ENCODE results near the gene OGFOD1.
"Not testable (repeated sequence)": the region's sequence is repeated elsewhere in the genome, so short reads cannot be mapped to it uniquely, and the experiment has no call there.

OGFOD1 gene

DNA sequence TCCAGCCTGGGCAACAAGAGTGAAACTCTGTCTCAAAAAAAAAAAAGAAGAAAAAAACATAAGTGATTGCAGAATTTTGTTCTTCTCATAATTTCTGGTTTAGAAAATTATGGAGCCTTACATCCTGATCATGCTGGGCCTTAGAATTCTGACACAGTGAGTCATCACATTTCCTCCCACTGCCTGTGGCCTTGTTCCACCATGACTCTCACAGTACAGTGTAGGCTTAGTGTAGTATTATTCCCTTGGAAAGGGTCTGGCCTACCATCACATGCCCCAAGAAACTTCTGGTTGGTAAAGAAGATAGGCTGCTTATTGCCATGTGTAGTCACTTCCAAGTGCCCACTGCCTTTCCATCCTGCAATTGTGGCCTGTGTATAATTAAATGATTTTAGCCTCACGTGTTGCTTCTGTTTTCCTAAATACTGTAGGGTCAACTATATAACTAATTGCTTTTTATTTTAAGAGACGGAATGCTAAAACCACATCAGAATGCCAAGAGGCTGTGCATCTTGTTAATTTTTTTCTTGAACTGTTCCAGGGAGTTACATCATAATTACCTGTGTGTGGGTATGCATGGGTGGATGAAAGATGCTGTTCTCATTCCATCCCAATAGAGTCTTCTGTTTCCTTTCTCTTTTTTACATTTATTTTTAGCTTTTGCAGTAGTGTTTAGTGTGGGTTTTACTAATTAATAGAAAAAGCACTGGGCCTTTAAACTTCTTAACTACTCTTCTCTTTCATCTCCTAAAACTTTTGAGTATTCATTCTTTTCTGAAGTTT, 25.9 kb downstream of the OGFOD1 start:
- no peaks in the 10 kb centered on the region for H3K27me3 ChIP-seq (ENCODE audit: insufficient read depth, low read length)
- H3K4me3 ChIP-seq (ENCODE audit: low read length): no peak overlapping the region
- no peak overlapping the region for H2AFZ ChIP-seq (ENCODE audit: low read depth, low read length)
- H3K9me3 ChIP-seq (ENCODE audit: low read length): no peaks in the 10 kb centered on the region
- peaks cover 72% of the 10 kb centered on the region for H3K36me3 ChIP-seq (ENCODE audit: insufficient read depth, low read length)
- no peaks in the 10 kb centered on the region for H3K4me1 ChIP-seq (ENCODE audit: insufficient read depth, low read length)

DNA sequence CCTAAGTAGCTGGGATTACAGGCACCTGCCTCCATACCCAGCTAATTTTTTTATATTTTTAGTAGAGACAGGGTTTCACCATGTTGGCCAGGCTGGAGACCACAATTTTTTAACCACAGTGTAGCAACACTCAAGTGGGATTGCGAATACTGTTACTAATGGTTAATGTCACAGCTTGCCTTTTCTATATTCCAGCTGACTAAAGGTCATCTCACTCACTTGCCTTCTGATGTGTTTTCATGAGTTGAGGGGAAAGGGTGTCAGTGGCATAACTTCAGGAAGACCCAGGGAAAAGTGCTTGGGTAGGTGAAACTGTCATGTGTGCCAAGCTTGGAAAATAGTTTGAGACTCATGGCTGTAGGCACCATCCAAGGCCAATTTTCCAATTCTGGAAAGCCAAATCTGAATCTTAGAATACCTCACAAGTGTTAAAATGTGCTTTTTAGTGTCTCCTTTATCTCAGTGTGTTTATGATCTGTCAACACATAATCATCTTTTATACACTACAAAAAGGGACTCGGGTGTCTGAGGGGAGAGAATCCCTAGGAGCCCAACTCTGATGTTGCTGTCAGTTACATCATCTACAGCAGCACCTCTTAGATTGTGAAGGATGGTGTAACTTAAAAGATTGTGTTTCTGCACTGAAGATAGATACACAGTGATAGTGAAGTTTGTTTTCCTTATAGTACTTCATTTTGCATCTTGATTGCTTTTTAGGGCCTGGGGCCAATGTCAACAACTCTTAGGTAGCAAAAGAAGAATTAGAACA, 27.1 kb downstream of the OGFOD1 start:
- Histone ChIP-seq H3K9me3 (ENCODE audit: low read length) (no peaks in the 10 kb centered on the region), H3K4me1 (ENCODE audit: insufficient read depth, low read length) (no peaks in the 10 kb centered on the region), H2AFZ (ENCODE audit: low read depth, low read length) (no peak overlapping the region), H3K36me3 (ENCODE audit: insufficient read depth, low read length) (peaks cover 69% of the 10 kb centered on the region), H3K4me3 (ENCODE audit: low read length) (no peak overlapping the region), H3K27me3 (ENCODE audit: insufficient read depth, low read length) (no peaks in the 10 kb centered on the region)

DNA sequence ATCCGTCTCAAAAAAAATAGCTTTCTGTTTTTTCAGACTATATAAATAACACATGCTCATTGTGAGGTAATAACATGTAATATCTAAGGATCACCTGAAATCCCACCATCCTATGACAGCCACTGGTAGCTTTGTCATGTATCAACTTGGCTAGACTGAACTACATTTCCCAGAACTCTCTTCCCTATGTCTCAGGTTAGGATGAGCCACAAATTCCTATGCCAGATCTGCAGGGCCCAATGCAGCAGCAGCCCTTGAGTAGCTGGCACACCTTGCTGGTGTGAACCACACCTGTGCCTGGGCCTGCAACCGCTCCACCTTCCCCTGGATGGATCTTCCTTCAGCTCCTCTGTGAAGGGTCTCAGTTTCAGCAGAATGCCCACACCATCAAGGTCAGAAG, 28.1 kb downstream of the OGFOD1 start:
- Histone ChIP-seq H2AFZ (ENCODE audit: low read depth, low read length) (no peak overlapping the region), H3K27me3 (ENCODE audit: insufficient read depth, low read length) (no peaks in the 10 kb centered on the region), H3K36me3 (ENCODE audit: insufficient read depth, low read length) (peaks cover 66% of the 10 kb centered on the region), H3K4me3 (ENCODE audit: low read length) (no peak overlapping the region), H3K4me1 (ENCODE audit: insufficient read depth, low read length) (no peaks in the 10 kb centered on the region), H3K9me3 (ENCODE audit: low read length) (no peaks in the 10 kb centered on the region)

GRCh38 chr16:56480776-56481467, 29.6 kb downstream of the OGFOD1 start:
- Histone ChIP-seq H3K27me3 (ENCODE audit: insufficient read depth, low read length) (no peaks in the 10 kb centered on the region), H3K4me1 (ENCODE audit: insufficient read depth, low read length) (no peaks in the 10 kb centered on the region), H2AFZ (ENCODE audit: low read depth, low read length) (no peak overlapping the region), H3K36me3 (ENCODE audit: insufficient read depth, low read length) (peaks cover 65% of the 10 kb centered on the region), H3K4me3 (ENCODE audit: low read length) (no peak overlapping the region), H3K9me3 (ENCODE audit: low read length) (no peaks in the 10 kb centered on the region)

DNA sequence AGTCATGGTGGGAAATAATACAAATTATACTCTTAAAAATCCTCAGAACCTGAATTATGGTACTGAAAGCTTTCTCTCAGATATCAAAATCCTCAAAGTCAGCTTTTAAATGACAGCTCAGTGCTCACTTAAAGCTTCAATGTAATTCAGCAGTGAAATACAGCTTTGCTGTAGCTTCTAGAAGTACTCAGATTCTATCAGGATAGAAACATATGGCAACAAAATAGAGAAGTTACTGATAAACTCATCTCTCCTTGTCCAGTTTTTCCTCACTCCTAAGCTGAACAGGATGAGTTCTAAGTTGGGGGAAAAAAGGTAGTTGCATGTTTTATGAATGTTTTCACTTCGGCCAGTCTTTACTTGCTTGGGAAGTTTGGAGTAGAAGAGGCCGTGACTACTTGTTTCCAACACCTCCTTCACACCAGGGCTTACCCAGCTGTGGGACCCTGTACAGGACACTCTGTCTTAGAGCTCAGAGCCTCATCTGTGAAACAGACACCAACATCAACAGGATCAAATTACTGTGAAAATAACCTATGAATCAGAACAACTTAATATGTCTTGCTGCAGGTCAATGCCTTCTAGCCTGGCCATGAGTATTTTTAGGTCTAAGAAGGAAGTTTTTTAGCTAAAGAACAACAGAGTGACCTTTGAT, 30.2 kb downstream of the OGFOD1 start:
- H3K4me1 ChIP-seq (ENCODE audit: insufficient read depth, low read length): no peaks in the 10 kb centered on the region
- H3K4me3 ChIP-seq (ENCODE audit: low read length): no peak overlapping the region
- H3K27me3 ChIP-seq (ENCODE audit: insufficient read depth, low read length): no peaks in the 10 kb centered on the region
- H3K9me3 ChIP-seq (ENCODE audit: low read length): no peaks in the 10 kb centered on the region
- no peak overlapping the region for H2AFZ ChIP-seq (ENCODE audit: low read depth, low read length)
- H3K36me3 ChIP-seq (ENCODE audit: insufficient read depth, low read length): peaks cover 63% of the 10 kb centered on the region

DNA sequence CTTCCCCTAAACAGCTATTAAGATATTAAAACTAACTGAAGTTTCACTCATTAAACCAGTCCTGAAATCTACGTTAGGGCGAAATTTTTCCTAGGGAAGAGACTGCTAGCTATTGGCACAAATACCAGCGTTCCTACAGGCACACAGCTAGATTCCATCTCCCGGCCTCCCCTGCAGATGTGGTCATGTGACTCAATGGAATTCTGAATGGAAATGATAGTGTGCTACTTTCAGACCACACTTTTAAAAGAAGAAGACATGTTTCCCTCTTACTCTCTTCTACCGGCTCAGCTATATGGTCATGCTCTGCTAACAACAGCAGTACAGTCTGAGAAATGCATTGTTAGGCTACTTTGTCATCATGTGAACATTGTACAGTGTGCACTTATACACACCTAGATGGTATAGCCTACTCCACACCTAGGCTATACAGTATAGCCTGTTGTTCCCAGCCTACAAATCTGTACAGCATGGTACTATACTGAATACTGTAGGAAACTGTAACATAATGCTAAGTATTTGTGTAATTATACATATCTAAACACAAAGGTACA, 31.4 kb downstream of the OGFOD1 start:
- H3K36me3 ChIP-seq (ENCODE audit: insufficient read depth, low read length): peaks cover 53% of the 10 kb centered on the region
- no peaks in the 10 kb centered on the region for H3K9me3 ChIP-seq (ENCODE audit: low read length)
- no peak overlapping the region for H2AFZ ChIP-seq (ENCODE audit: low read depth, low read length)

GRCh38 chr16:56483394-56483793, 32.0 kb downstream of the OGFOD1 start:
- Histone ChIP-seq H3K36me3 (ENCODE audit: insufficient read depth, low read length) (peaks cover 49% of the 10 kb centered on the region), H3K4me1 (ENCODE audit: insufficient read depth, low read length) (no peaks in the 10 kb centered on the region)

More for the DNA sequence above, 31.4 kb downstream of the OGFOD1 start:
- Histone ChIP-seq H3K4me3 (ENCODE audit: low read length) (no peak overlapping the region), H3K27me3 (ENCODE audit: insufficient read depth, low read length) (no peaks in the 10 kb centered on the region), H3K4me1 (ENCODE audit: insufficient read depth, low read length) (no peaks in the 10 kb centered on the region)

GRCh38 chr16:56488035-56488434, 36.7 kb downstream of the OGFOD1 start:
- H3K4me1 ChIP-seq (ENCODE audit: insufficient read depth, low read length): no peaks in the 10 kb centered on the region
- H3K36me3 ChIP-seq (ENCODE audit: insufficient read depth, low read length): peaks cover 32% of the 10 kb centered on the region
- H3K27me3 ChIP-seq (ENCODE audit: insufficient read depth, low read length): no peaks in the 10 kb centered on the region
- no peaks in the 10 kb centered on the region for H3K9me3 ChIP-seq (ENCODE audit: low read length)
- no peak overlapping the region for H2AFZ ChIP-seq (ENCODE audit: low read depth, low read length)
- H3K4me3 ChIP-seq (ENCODE audit: low read length): no peak overlapping the region

More at GRCh38 chr16:56483394-56483793, 32.0 kb downstream of the OGFOD1 start:
- no peaks in the 10 kb centered on the region for H3K27me3 ChIP-seq (ENCODE audit: insufficient read depth, low read length)
- H2AFZ ChIP-seq (ENCODE audit: low read depth, low read length): no peak overlapping the region
- no peaks in the 10 kb centered on the region for H3K9me3 ChIP-seq (ENCODE audit: low read length)
- no peak overlapping the region for H3K4me3 ChIP-seq (ENCODE audit: low read length)

GRCh38 chr16:56488868-56489267, 37.5 kb downstream of the OGFOD1 start:
- H3K4me1 ChIP-seq (ENCODE audit: insufficient read depth, low read length); H3K27me3 ChIP-seq (ENCODE audit: insufficient read depth, low read length); H3K4me3 ChIP-seq (ENCODE audit: low read length); H3K9me3 ChIP-seq (ENCODE audit: low read length); H2AFZ ChIP-seq (ENCODE audit: low read depth, low read length): not testable (repeated sequence)
- peaks cover 28% of the 10 kb centered on the region for H3K36me3 ChIP-seq (ENCODE audit: insufficient read depth, low read length)

DNA sequence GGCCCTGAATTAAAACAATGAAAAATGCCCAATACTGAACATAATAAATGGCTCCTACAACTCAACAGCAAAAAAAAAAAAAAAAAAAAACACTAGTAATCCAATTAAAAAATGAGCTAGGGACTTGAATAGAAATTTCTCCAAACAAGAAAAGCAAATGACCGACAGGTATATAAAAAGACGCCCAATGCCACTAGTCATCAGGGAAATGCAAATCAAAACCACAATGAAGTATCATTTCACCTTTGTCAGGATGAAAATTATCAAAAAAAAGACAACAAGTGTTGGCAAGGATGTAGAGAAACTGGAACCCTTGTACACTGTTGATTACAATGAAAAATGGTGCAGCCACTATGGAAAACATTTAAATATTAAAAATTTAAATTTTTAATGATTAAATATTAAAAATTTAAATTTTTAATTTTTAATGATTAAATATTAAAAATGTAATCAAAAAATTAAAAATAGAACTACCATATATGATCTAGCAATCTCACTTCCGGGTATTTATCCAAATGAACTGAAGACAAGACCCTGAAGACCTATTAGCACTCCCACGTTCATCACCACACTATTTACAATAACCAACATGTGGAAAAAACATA, 40.4 kb downstream of the OGFOD1 start:
- Histone ChIP-seq H3K4me3 (ENCODE audit: low read length) (no peak overlapping the region), H3K27me3 (ENCODE audit: insufficient read depth, low read length) (no peaks in the 10 kb centered on the region), H3K36me3 (ENCODE audit: insufficient read depth, low read length) (peaks cover 18% of the 10 kb centered on the region), H3K9me3 (ENCODE audit: low read length) (no peaks in the 10 kb centered on the region), H2AFZ (ENCODE audit: low read depth, low read length) (no peak overlapping the region), H3K4me1 (ENCODE audit: insufficient read depth, low read length) (no peaks in the 10 kb centered on the region)

- H3K27me3 ChIP-seq (ENCODE audit: insufficient read depth, low read length): no peaks in the 10 kb centered on the region
- no peak overlapping the region for H2AFZ ChIP-seq (ENCODE audit: low read depth, low read length)
- no peaks in the 10 kb centered on the region for H3K4me1 ChIP-seq (ENCODE audit: insufficient read depth, low read length)
- H3K9me3 ChIP-seq (ENCODE audit: low read length): no peaks in the 10 kb centered on the region
- H3K4me3 ChIP-seq (ENCODE audit: low read length): no peak overlapping the region
- peaks cover 31% of the 10 kb centered on the region for H3K36me3 ChIP-seq (ENCODE audit: insufficient read depth, low read length)
These were observed 41.8 kb downstream of the OGFOD1 start for GRCh38 chr16:56493126-56493525.

DNA sequence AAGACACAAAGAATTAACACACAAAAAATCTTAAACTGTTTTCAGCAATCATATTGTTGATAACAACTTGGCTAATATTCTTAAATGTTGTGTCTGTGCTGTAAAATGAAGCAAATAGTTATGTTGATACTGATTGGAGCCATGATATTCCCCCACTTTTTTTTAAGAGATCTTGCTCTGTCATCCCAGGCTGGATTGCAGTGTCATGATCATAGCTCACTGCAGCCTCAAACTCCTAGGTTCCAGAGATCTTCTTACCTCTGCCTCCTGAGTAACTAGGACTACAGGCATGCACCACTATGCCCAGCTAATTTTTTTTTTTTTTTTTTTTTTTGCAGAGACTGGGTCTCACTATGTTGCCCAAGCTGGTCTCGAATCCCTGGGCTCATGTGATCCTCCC, 42.5 kb downstream of the OGFOD1 start:
- H3K4me1 ChIP-seq (ENCODE audit: insufficient read depth, low read length): no peaks in the 10 kb centered on the region
- no peak overlapping the region for H3K4me3 ChIP-seq (ENCODE audit: low read length)
- H2AFZ ChIP-seq (ENCODE audit: low read depth, low read length): no peak overlapping the region
- H3K27me3 ChIP-seq (ENCODE audit: insufficient read depth, low read length): no peaks in the 10 kb centered on the region
- H3K9me3 ChIP-seq (ENCODE audit: low read length): no peaks in the 10 kb centered on the region
- H3K36me3 ChIP-seq (ENCODE audit: insufficient read depth, low read length): peaks cover 38% of the 10 kb centered on the region
